Natural killer cell (primary cell): Measurements from ENCODE around the gene KDM2B. TPM values are rescaled to one million over a fixed set of nuclear protein-coding genes. Genes with fewer than 3 reads are reported as not detected.

Experiments used
- ATAC-seq, 3 donors: fragments of 150-1000 bp in 2 of 3; fragments of 200-7000 bp in 1 of 3; cut with Tn5 transposase; 1 replicate in 1 of 3; 2 replicates in 2 of 3; pipeline ENCODE4 v1.10.0; 2021; ENCODE audit warnings: mild to moderate bottlenecking in 2 of 3, moderate library complexity in 2 of 3
- DNase-seq, 2 donors: peaks; one replicate each; pipeline versions ENCODE4 v3.0.0 to v3.0.0-alpha.2; 2013 to 2021; ENCODE audit warnings: mixed read lengths in 1 of 2
- H3K27ac ChIP-seq: one replicate; pipeline ENCODE4 v1.5.1; 2013; ENCODE audit warnings: mild to moderate bottlenecking, low read length
- H3K27me3 ChIP-seq: one replicate; pipeline ENCODE4 v1.6.1; 2013; ENCODE audit warnings: low read length; ENCODE audit not compliant: control insufficient read depth, insufficient read depth
- H3K36me3 ChIP-seq: one replicate; pipeline ENCODE4 v1.6.1; 2013; ENCODE audit warnings: low read length; ENCODE audit not compliant: control insufficient read depth, insufficient read depth
- H3K4me1 ChIP-seq: one replicate; pipeline ENCODE4 v1.6.1; 2013; ENCODE audit warnings: low read length; ENCODE audit not compliant: control insufficient read depth, insufficient read depth
- H3K4me3 ChIP-seq: one replicate; pipeline ENCODE4 v1.5.1; 2013; ENCODE audit warnings: low read length
- H3K9me3 ChIP-seq: one replicate; pipeline ENCODE4 v1.6.1; 2013; ENCODE audit warnings: low read length; ENCODE audit not compliant: control insufficient read depth, insufficient read depth
- H3K27ac Mint-ChIP-seq, 2 donors: one replicate each; pipeline ENCODE4 v1.8.0; 2022; ENCODE audit warnings: mild to moderate bottlenecking in 2 of 2, mixed read lengths in 2 of 2, moderate library complexity in 1 of 2
- H3K27me3 Mint-ChIP-seq, 2 donors: one replicate each; pipeline ENCODE4 v1.8.0; 2022; ENCODE audit warnings: low read depth in 2 of 2, mixed read lengths in 2 of 2
- H3K36me3 Mint-ChIP-seq: one replicate; pipeline ENCODE4 v1.8.0; 2022; ENCODE audit warnings: mixed read lengths
- H3K4me1 Mint-ChIP-seq, 2 donors: one replicate each; pipeline ENCODE4 v1.8.0; 2022; ENCODE audit warnings: mixed read lengths in 2 of 2
- H3K4me3 Mint-ChIP-seq: one replicate; pipeline ENCODE4 v1.8.0; 2022; ENCODE audit warnings: mild to moderate bottlenecking, moderate library complexity, mixed read lengths
- H3K9me3 Mint-ChIP-seq, 2 donors: one replicate each; pipeline ENCODE4 v1.8.0; 2022; ENCODE audit warnings: mixed read lengths in 2 of 2
- WGBS: methylation state at CpG from one replicate; pipeline ENCODE4 v1.1.7; 2013; ENCODE audit warnings: missing lambda C conversion rate; ENCODE audit not compliant: insufficient coverage; 5-methylcytosine and 5-hydroxymethylcytosine counted together
- intact Hi-C: fragments of 100-400 bp; cut with micrococcal nuclease; formaldehyde crosslinking; loops from one replicate; pipeline ENCODE4 v1.14.2; 2022
- total RNA-seq, 4 donors: library from RNA; stranded (reverse); fragments of 120-200 nt in 1 of 4; gene quantifications; one replicate each; pipeline versions ENCODE4 v1.2.3 to v1.2.4, GENCODE V29; 2013 to 2022
- TF ChIP-seq, protein P1 (sequence below): fragments of 200-600 bp; IDR thresholded peaks from one replicate; pipeline ENCODE4 v1.8.0; 2022; ENCODE audit warnings: antibody characterized with exemption

Gene KDM2B
- total RNA-seq, 3 donors from 2014 or later (not counting 1 experiment from before 2014, with no cell fraction given), result 97.3 to 106 (median 98.1) TPM

DNA sequence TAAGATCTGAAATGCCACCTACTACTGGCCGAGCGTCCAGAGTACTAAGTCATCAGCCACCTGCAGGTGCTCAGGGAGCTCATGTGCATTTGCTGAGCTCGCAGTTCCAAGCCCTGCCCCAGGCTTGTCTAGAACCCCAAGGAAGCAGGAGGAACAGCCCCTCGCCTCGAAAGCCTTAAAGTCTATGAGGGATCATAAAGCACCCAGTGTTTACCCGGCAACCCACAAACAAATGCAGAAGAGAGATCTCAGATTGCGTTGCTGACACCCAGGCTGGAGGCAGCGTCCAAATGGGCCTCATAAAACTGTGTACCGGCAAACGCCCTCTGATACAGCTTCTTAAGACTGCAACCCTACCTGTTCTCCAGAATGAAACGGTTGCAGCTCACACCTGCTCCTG lies 6.8 kb downstream of the KDM2B start:
- H3K9me3 Mint-ChIP-seq, result no peaks in the 10 kb centered on the region
- DNase-seq (no peak), ATAC-seq (no peak)
- TF ChIP-seq, protein P1, sequence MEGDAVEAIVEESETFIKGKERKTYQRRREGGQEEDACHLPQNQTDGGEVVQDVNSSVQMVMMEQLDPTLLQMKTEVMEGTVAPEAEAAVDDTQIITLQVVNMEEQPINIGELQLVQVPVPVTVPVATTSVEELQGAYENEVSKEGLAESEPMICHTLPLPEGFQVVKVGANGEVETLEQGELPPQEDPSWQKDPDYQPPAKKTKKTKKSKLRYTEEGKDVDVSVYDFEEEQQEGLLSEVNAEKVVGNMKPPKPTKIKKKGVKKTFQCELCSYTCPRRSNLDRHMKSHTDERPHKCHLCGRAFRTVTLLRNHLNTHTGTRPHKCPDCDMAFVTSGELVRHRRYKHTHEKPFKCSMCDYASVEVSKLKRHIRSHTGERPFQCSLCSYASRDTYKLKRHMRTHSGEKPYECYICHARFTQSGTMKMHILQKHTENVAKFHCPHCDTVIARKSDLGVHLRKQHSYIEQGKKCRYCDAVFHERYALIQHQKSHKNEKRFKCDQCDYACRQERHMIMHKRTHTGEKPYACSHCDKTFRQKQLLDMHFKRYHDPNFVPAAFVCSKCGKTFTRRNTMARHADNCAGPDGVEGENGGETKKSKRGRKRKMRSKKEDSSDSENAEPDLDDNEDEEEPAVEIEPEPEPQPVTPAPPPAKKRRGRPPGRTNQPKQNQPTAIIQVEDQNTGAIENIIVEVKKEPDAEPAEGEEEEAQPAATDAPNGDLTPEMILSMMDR, result no peak
- H3K4me1 ChIP-seq, result peaks cover 18% of the 10 kb centered on the region
- peaks cover 8 to 20% of the 10 kb centered on the region in 2 donors for H3K4me1 Mint-ChIP-seq
- WGBS, result 95% methylated on average over 11 of the region's 11 CpGs
- peaks cover 29% of the 10 kb centered on the region for H3K36me3 ChIP-seq
- peak overlapping the region in 1 of 2 donors; percentile 29 for H3K27ac Mint-ChIP-seq
- H3K4me3 ChIP-seq, result no peak overlapping the region
- no peaks in the 10 kb centered on the region for H3K27me3 ChIP-seq
- no peak overlapping the region for H3K27ac ChIP-seq
- no peaks in the 10 kb centered on the region for H3K27me3 Mint-ChIP-seq
- H3K9me3 ChIP-seq, result no peaks in the 10 kb centered on the region
- intact Hi-C loops, result no loop called here
- H3K36me3 Mint-ChIP-seq, result peaks cover 18% of the 10 kb centered on the region
- no peak overlapping the region for H3K4me3 Mint-ChIP-seq

DNA sequence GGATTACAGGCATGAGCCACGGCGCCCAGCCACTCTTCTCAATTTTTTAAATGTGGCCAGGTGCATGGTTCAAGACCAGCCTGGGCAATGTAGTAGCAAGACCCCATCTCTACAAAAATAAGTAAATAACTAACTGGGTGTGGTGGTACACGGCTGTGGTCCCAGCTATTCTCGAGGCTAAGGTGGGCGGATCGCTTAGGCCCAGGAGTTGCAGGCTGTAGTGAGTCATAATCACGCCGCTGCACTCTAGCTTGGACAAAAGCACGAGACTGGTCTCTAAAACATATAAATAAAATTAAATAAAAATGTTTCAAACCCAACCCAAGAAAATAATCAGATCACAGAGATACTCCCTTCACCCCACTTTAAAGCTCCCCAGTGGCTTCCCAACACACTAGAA lies 8.9 kb downstream of the KDM2B start:
- WGBS, result 100% methylated on average over 9 of the region's 9 CpGs
- Histone ChIP-seq H3K36me3 (peaks cover 29% of the 10 kb centered on the region), H3K4me1 (no peaks in the 10 kb centered on the region), H3K27ac (no peak overlapping the region), H3K9me3 (no peaks in the 10 kb centered on the region), H3K27me3 (no peaks in the 10 kb centered on the region), H3K4me3 (no peak overlapping the region)
- Mint-ChIP-seq H3K27me3 (no peaks in the 10 kb centered on the region), H3K27ac (no peak overlapping the region), H3K4me3 (no peak overlapping the region), H3K9me3 (no peaks in the 10 kb centered on the region), H3K4me1 (peaks cover 8 to 15% of the 10 kb centered on the region in 2 donors), H3K36me3 (peaks cover 18% of the 10 kb centered on the region)
- intact Hi-C loops, result no loop called here
- ATAC-seq, result no peak
- no peak for DNase-seq
- TF ChIP-seq, protein P1, result no peak

DNA sequence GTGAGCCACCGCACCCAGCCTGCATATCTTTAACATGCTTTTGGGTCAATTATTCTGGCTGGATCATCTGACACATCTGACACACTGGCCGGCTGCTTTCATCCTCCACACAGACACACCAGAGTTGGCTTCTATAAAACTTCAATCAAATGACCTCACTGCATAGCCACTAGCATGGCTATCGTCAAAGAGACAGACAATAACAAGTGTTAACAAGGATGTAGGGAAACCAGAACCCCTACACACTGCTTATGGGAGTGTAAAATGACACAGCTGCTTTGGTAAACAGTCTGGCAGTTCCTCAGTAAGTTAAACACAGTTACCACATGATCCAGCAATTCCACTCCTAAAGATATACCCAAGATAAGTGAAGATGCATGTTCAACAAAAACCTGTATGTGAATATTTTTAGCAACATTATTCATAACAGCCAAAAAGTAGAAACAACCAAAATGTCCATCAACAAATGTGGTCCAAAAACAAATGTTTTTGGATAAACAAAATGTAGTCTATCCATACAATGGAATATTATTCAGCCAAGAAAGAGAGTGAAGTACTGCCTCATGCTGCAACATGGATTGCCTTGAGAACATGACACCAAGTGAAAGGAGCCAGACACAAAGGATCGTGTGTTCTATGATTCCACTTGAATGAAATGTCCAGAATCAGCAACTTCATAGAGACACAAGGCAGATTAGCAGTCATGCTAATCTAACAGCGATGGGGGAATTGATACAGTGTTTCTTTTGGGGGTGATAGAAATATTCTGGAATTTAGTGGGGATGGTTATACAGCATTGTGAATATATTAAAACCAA lies 10.1 kb downstream of the KDM2B start:
- Mint-ChIP-seq H3K9me3 (no peaks in the 10 kb centered on the region), H3K36me3 (peaks cover 15% of the 10 kb centered on the region), H3K4me1 (peaks cover 8 to 15% of the 10 kb centered on the region in 2 donors), H3K4me3 (no peak overlapping the region), H3K27ac (peak overlapping the region in 1 of 2 donors; percentile 51), H3K27me3 (no peaks in the 10 kb centered on the region)
- TF ChIP-seq, protein P1, result no peak
- Histone ChIP-seq H3K27me3 (no peaks in the 10 kb centered on the region), H3K4me3 (no peak overlapping the region), H3K27ac (no peak overlapping the region), H3K4me1 (no peaks in the 10 kb centered on the region), H3K9me3 (no peaks in the 10 kb centered on the region), H3K36me3 (peaks cover 24% of the 10 kb centered on the region)
- WGBS, result 96% methylated on average over 5 of the region's 5 CpGs
- intact Hi-C loops, result no loop called here
- ATAC-seq (peak in 2 of 3 donors; percentile 22 to 26), DNase-seq (no peak)
